GM12801 (cell line): ENCODE data around the gene CACNA2D3.

Source experiments
- TF ChIP-seq, protein P1 (sequence below): IDR thresholded peaks from one replicate; pipeline ENCODE4 v1.5.1; 2011; ENCODE audit warnings: control low read depth; ENCODE audit not compliant: insufficient read length; ENCODE audit errors: extremely low read depth

The CACNA2D3 gene

DNA sequence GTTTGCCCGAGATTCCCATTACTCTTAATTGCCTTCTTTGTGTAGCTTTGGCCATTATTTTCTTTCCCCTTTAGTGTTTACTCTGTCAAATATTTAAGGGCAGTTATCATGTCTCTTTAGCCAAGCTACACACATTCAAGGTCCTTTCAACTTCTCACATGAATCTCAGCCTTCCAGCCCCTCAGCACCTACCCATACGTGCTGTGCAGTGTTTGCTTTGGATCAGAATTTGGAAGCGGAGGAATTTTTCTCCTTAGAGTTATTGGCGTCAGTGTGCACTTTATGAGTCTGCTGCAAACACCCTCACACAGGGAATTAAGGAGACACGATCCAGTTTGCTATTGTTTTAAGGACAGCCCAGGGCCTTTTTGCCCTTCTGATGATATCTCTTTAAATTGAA, 231.6 kb downstream of the CACNA2D3 start:
- TF ChIP-seq, protein P1, sequence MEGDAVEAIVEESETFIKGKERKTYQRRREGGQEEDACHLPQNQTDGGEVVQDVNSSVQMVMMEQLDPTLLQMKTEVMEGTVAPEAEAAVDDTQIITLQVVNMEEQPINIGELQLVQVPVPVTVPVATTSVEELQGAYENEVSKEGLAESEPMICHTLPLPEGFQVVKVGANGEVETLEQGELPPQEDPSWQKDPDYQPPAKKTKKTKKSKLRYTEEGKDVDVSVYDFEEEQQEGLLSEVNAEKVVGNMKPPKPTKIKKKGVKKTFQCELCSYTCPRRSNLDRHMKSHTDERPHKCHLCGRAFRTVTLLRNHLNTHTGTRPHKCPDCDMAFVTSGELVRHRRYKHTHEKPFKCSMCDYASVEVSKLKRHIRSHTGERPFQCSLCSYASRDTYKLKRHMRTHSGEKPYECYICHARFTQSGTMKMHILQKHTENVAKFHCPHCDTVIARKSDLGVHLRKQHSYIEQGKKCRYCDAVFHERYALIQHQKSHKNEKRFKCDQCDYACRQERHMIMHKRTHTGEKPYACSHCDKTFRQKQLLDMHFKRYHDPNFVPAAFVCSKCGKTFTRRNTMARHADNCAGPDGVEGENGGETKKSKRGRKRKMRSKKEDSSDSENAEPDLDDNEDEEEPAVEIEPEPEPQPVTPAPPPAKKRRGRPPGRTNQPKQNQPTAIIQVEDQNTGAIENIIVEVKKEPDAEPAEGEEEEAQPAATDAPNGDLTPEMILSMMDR: no peak

DNA sequence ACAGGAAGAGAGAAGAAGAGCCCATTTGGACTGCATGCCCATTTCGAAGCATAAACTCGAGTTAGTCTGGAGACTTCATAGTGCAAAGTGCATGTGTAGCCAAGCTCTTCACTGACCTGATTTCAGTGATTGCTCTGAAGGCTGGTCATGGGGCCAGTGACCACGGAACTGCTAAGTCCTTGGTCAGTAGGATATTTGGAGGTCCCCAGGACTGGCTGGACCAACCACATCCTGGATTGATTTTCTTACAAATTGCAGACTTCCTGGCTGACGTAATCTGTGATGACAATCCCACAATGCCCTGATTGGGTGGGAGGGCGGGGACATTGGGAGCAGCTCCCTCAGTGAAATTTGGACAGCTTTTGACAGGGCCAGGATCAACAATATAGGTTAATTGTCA, 233.4 kb downstream of the CACNA2D3 start:
- TF ChIP-seq, protein P1: no peak

- TF ChIP-seq, protein P1: no peak
Observed at GRCh38 chr3:54356261-54357045, 234.1 kb downstream of the CACNA2D3 start.

- TF ChIP-seq, protein P1: no peak
Observed at GRCh38 chr3:54357301-54357700, 234.9 kb downstream of the CACNA2D3 start.

DNA sequence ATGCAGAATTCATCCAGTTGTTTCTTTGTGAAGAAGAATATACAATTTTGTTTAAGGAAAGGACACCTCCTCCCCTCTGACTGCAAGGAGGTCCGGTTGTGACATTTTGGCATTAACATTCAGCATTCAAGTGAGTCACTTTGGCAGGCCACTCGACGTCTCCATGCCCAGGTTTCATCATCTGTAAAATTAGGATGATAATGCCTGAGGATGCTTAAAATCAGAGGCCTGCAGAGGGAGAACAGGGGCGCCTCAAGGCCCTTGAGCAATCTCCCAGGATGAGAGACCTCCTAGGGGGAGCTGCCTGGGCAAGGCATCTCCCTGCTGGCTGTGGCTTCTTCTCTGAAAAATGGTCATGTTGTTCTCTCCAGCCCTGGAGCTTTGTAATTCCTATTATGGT, 236.0 kb downstream of the CACNA2D3 start:
- TF ChIP-seq, protein P1: no peak

- TF ChIP-seq, protein P1: no peak
Observed at GRCh38 chr3:54358969-54359694, 236.8 kb downstream of the CACNA2D3 start.

- TF ChIP-seq, protein P1: no peak
Observed at GRCh38 chr3:54360320-54360719, 238.0 kb downstream of the CACNA2D3 start.
